Hepatocyte (in vitro differentiated cells): ENCODE measurements around the gene M1AP. TPM values are rescaled to one million over a fixed set of nuclear protein-coding genes. Genes with fewer than 3 reads are reported as not detected.

ENCODE experiments used
- DNase-seq: peaks from one replicate; pipeline ENCODE4 v3.0.0-alpha.2; 2016; ENCODE audit warnings: low spot score
- H2AFZ ChIP-seq: fragments of 200-600 bp; sonication (generic); 2 replicates; pipeline ENCODE4 v1.6.0; 2016; ENCODE audit warnings: antibody characterized with exemption, mild to moderate bottlenecking
- H3K27ac ChIP-seq: fragments of 200-600 bp; sonication (generic); 2 replicates; pipeline ENCODE4 v1.5.1; 2016; ENCODE audit warnings: mild to moderate bottlenecking
- H3K27me3 ChIP-seq: fragments of 200-600 bp; sonication (generic); 2 replicates; pipeline ENCODE4 v1.6.1; 2016
- H3K36me3 ChIP-seq: fragments of 200-600 bp; sonication (generic); replicated peaks from 2 replicates; pipeline ENCODE4 v1.5.1; 2016; ENCODE audit warnings: low read depth; ENCODE audit not compliant: insufficient read depth
- H3K4me1 ChIP-seq: fragments of 200-600 bp; sonication (generic); 2 replicates; pipeline ENCODE4 v1.5.1; 2016; ENCODE audit warnings: mild to moderate bottlenecking, moderate library complexity; ENCODE audit not compliant: insufficient read depth
- H3K4me2 ChIP-seq: fragments of 200-600 bp; sonication (generic); 2 replicates; pipeline ENCODE4 v1.6.0; 2016
- H3K4me3 ChIP-seq: fragments of 200-600 bp; sonication (generic); 2 replicates; pipeline ENCODE4 v1.5.1; 2016; ENCODE audit warnings: mild to moderate bottlenecking
- H3K79me2 ChIP-seq: fragments of 200-600 bp; sonication (generic); 2 replicates; pipeline ENCODE4 v1.6.0; 2017; ENCODE audit warnings: mild to moderate bottlenecking
- H3K9me2 ChIP-seq: fragments of 200-600 bp; sonication (generic); replicated peaks from 2 replicates; pipeline ENCODE4 v1.6.0; 2017; ENCODE audit warnings: mild to moderate bottlenecking; ENCODE audit not compliant: insufficient read depth
- H3K9me3 ChIP-seq: fragments of 200-600 bp; sonication (generic); 2 replicates; pipeline ENCODE4 v1.5.1; 2016; ENCODE audit warnings: low read depth, mild to moderate bottlenecking
- H4K20me1 ChIP-seq: fragments of 200-600 bp; sonication (generic); 2 replicates; pipeline ENCODE4 v1.6.0; 2016; ENCODE audit warnings: mild to moderate bottlenecking; ENCODE audit not compliant: insufficient read depth, poor library complexity, severe bottlenecking
- CTCF ChIP-seq: fragments of 200-600 bp; sonication (generic); IDR thresholded peaks from 2 replicates; pipeline ENCODE4 v1.5.1; 2016; ENCODE audit warnings: antibody characterized with exemption, mild to moderate bottlenecking; ENCODE audit not compliant: poor library complexity
- EZH2 ChIP-seq: fragments of 200-600 bp; sonication (generic); IDR thresholded peaks from 2 replicates; pipeline ENCODE4 v1.6.1; 2016; ENCODE audit warnings: antibody characterized with exemption, mild to moderate bottlenecking, borderline replicate concordance
- EZH2phosphoT487 ChIP-seq: fragments of 200-600 bp; sonication (generic); IDR thresholded peaks from one replicate; pipeline ENCODE4 v1.6.1; 2018; ENCODE audit warnings: antibody characterized with exemption, mild to moderate bottlenecking, low read depth, moderate library complexity; ENCODE audit not compliant: unreplicated experiment, severe bottlenecking
- WGBS: methylation state at CpG from one replicate; pipeline ENCODE4 v1.1.6; 2016; ENCODE audit warnings: low lambda C conversion rate; ENCODE audit errors: missing lambda C conversion rate; 5-methylcytosine and 5-hydroxymethylcytosine counted together
- polyA plus RNA-seq: library from polyadenylated mRNA; unstranded; fragments of >200 nt; fragmentation: Nextera tagmentation; extraction: Ambion mirVana; gene quantifications from 2 replicates; pipeline ENCODE4 v1.2.1, GENCODE V29; 2016
- total RNA-seq: library from RNA; depleted of rRNA; stranded (reverse); fragments of >200 nt; gene quantifications from 2 replicates; pipeline ENCODE4 v1.2.3, GENCODE V29; 2014

Gene M1AP, protein sequence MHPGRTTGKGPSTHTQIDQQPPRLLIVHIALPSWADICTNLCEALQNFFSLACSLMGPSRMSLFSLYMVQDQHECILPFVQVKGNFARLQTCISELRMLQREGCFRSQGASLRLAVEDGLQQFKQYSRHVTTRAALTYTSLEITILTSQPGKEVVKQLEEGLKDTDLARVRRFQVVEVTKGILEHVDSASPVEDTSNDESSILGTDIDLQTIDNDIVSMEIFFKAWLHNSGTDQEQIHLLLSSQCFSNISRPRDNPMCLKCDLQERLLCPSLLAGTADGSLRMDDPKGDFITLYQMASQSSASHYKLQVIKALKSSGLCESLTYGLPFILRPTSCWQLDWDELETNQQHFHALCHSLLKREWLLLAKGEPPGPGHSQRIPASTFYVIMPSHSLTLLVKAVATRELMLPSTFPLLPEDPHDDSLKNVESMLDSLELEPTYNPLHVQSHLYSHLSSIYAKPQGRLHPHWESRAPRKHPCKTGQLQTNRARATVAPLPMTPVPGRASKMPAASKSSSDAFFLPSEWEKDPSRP
- total RNA-seq (0.70 and 1.0 TPM in 2 replicates), polyA plus RNA-seq (0.30 and 1.2 TPM in 2 replicates)

GRCh38 chr2:74648009-74648443 lies at the start of gene M1AP:
Gene M1AP (minus strand): TSS chr2:74648330. CDS start chr2:74640275, 8,055 bp downstream.
- no peaks in the 10 kb centered on the region for H4K20me1 ChIP-seq
- no peaks in the 10 kb centered on the region for H3K79me2 ChIP-seq
- no peak within 1 kb of the TSS for H3K27ac ChIP-seq
- peak; percentile 42 for TF ChIP-seq CTCF
- no peak for TF ChIP-seq EZH2phosphoT487
- peak within 1 kb of the TSS; percentile 76 for H2AFZ ChIP-seq
- WGBS, result 11% methylated on average over 33 of the region's 45 CpGs
- H3K4me1 ChIP-seq, result no peaks in the 10 kb centered on the region
- H3K9me2 ChIP-seq, result no peaks in the 10 kb centered on the region
- H3K36me3 ChIP-seq, result no peaks in the 10 kb centered on the region
- H3K4me2 ChIP-seq, result peak within 1 kb of the TSS; percentile 88
- H3K9me3 ChIP-seq, result no peaks in the 10 kb centered on the region
- H3K27me3 ChIP-seq, result no peaks in the 10 kb centered on the region
- H3K4me3 ChIP-seq, result no peak within 1 kb of the TSS
- DNase-seq, result peak; percentile 48

- no peaks in the 10 kb centered on the region for H3K9me2 ChIP-seq
- H3K27me3 ChIP-seq, result no peaks in the 10 kb centered on the region
- H4K20me1 ChIP-seq, result no peaks in the 10 kb centered on the region
- no peaks in the 10 kb centered on the region for H3K9me3 ChIP-seq
- H3K4me1 ChIP-seq, result peaks cover 22% of the 10 kb centered on the region
- no peaks in the 10 kb centered on the region for H3K79me2 ChIP-seq
- H3K27ac ChIP-seq, result peak overlapping the region; percentile 88
- no peaks in the 10 kb centered on the region for H3K36me3 ChIP-seq
- WGBS, result 32% methylated on average over 2 of the region's 2 CpGs
- H3K4me2 ChIP-seq, result no peak overlapping the region
- no peak for TF ChIP-seq CTCF
- no peak for TF ChIP-seq EZH2phosphoT487
- TF ChIP-seq EZH2, result no peak
- no peak overlapping the region for H3K4me3 ChIP-seq
- H2AFZ ChIP-seq, result no peak overlapping the region
- peak; percentile 41 for DNase-seq
These were observed 48.7 kb upstream of the M1AP start for GRCh38 chr2:74696829-74697228.

- no peak for DNase-seq
- H3K27ac ChIP-seq, result peak overlapping the region; percentile 57
- H3K9me2 ChIP-seq, result no peaks in the 10 kb centered on the region
- H4K20me1 ChIP-seq, result no peaks in the 10 kb centered on the region
- H3K4me2 ChIP-seq, result no peak overlapping the region
- no peak overlapping the region for H2AFZ ChIP-seq
- WGBS, result 59% methylated on average over 4 of the region's 4 CpGs
- TF ChIP-seq EZH2, result no peak
- TF ChIP-seq CTCF, result no peak
- TF ChIP-seq EZH2phosphoT487, result no peak
- no peaks in the 10 kb centered on the region for H3K9me3 ChIP-seq
- H3K79me2 ChIP-seq, result no peaks in the 10 kb centered on the region
- no peaks in the 10 kb centered on the region for H3K36me3 ChIP-seq
- no peaks in the 10 kb centered on the region for H3K27me3 ChIP-seq
- H3K4me1 ChIP-seq, result peaks cover 22% of the 10 kb centered on the region
- no peak overlapping the region for H3K4me3 ChIP-seq
These were observed 47.5 kb upstream of the M1AP start for GRCh38 chr2:74695663-74696062.
